Tracheal epithelial cell (primary cell): ENCODE results near the gene BRAP. TPM values are rescaled to one million over a fixed set of nuclear protein-coding genes. Genes with fewer than 3 reads are reported as not detected.

Experiments
- total RNA-seq: library from RNA; depleted of rRNA; stranded (reverse); fragments of >200 nt; gene quantifications from 2 replicates; pipeline ENCODE4 v1.2.1, GENCODE V29; 2014

BRAP gene
- 17.7 and 21.9 TPM in 2 replicates for total RNA-seq

GRCh38 chr12:111685811-111686573 is at the start of gene BRAP, which contains the start of gene ACAD10:
TSS of gene BRAP (minus strand) at chr12:111685956. CDS start at chr12:111685792, 164 bp downstream.
TSS of gene ACAD10 (plus strand) at chr12:111686053. CDS start at chr12:111692710, 6,657 bp downstream.

GRCh38 chr12:111598637-111599452 is 86.9 kb downstream of the BRAP start, which contains the start of gene ATXN2:
TSS of gene ATXN2 (minus strand) at chr12:111599315. CDS start at chr12:111599034, 281 bp downstream.

Other genes with a start within 250 kb of the BRAP start
- gene ATXN2, start 86.6 kb downstream of the BRAP start, total RNA-seq, result 5.1 and 10.1 TPM in 2 replicates
- gene ACAD10, start 97 bp upstream of the BRAP start, total RNA-seq, result 8.9 and 14.9 TPM in 2 replicates
- gene ALDH2, start 81.0 kb upstream of the BRAP start, total RNA-seq, result 36.4 and 45.4 TPM in 2 replicates
- 43.6 and 49.9 TPM in 2 replicates for gene MAPKAPK5, start 156.3 kb upstream of the BRAP start, total RNA-seq